ENCODE data around the gene OR2L13.

The OR2L13 gene

GRCh38 chr1:248094884-248095283, at the start of gene OR2L13:
TSS of gene OR2L13 (plus strand) at chr1:248095184. CDS start at chr1:248099376, 4,192 bp downstream.
- Histone ChIP-seq H3K9ac (ENCODE audit: low read depth, low read length) (no peak within 1 kb of the TSS), H3K36me3 (ENCODE audit: insufficient read depth, low read length) (no peaks in the 10 kb centered on the region), H3K4me3 (ENCODE audit: low read depth in 1 of 2, low read length in 2 of 2) (no peak within 1 kb of the TSS), H3K4me2 (ENCODE audit: insufficient read depth, low read length) (no peak within 1 kb of the TSS), H3K4me1 (ENCODE audit: insufficient read depth, low read length) (no peaks in the 10 kb centered on the region), H3K27me3 (ENCODE audit: insufficient read depth, low read length, poor library complexity) (no peaks in the 10 kb centered on the region), H3K79me2 (ENCODE audit: insufficient read depth, low read length) (no peaks in the 10 kb centered on the region), H4K20me1 (ENCODE audit: insufficient read depth, low read length) (no peaks in the 10 kb centered on the region), H3K9me3 (ENCODE audit: insufficient read depth, low read length, severe bottlenecking) (no peaks in the 10 kb centered on the region), H3K27ac (ENCODE audit: low read length) (no peak within 1 kb of the TSS), H2AFZ (ENCODE audit: low read depth, low read length) (no peak within 1 kb of the TSS)
- DNase-seq (no peak), ATAC-seq (ENCODE audit: insufficient read depth, low read depth) (no peak)
- TF ChIP-seq EZH2 (IDR thresholded peaks at IDR 0.05; ENCODE audit: borderline replicate concordance, low read depth, low read length, severe bottlenecking) (no peak), CTCF (IDR thresholded peaks at IDR 0.05; ENCODE audit: borderline replicate concordance, extremely low read depth, low read length, poor library complexity, severe bottlenecking) (no peak)

- ATAC-seq (ENCODE audit: insufficient read depth, low read depth) = no peak; the same call in 2 of the 3 replicates
- Histone ChIP-seq H2AFZ (ENCODE audit: low read depth, low read length) (no peak overlapping the region), H4K20me1 (ENCODE audit: insufficient read depth, low read length) (no peaks in the 10 kb centered on the region), H3K27me3 (ENCODE audit: insufficient read depth, low read length, poor library complexity) (no peaks in the 10 kb centered on the region), H3K9ac (ENCODE audit: low read depth, low read length) (no peak overlapping the region), H3K79me2 (ENCODE audit: insufficient read depth, low read length) (no peaks in the 10 kb centered on the region), H3K36me3 (ENCODE audit: insufficient read depth, low read length) (no peaks in the 10 kb centered on the region), H3K27ac (ENCODE audit: low read length) (no peak overlapping the region), H3K4me1 (ENCODE audit: insufficient read depth, low read length) (no peaks in the 10 kb centered on the region), H3K9me3 (ENCODE audit: insufficient read depth, low read length, severe bottlenecking) (no peaks in the 10 kb centered on the region), H3K4me3 (ENCODE audit: low read depth in 1 of 2, low read length in 2 of 2) (no peak overlapping the region), H3K4me2 (ENCODE audit: insufficient read depth, low read length) (no peak overlapping the region)
- TF ChIP-seq CTCF (IDR thresholded peaks at IDR 0.05; ENCODE audit: borderline replicate concordance, extremely low read depth, low read length, poor library complexity, severe bottlenecking) (no peak), EZH2 (IDR thresholded peaks at IDR 0.05; ENCODE audit: borderline replicate concordance, low read depth, low read length, severe bottlenecking) (no peak)
- DNase-seq = no peak
Measured at GRCh38 chr1:248045209-248045608, 49.8 kb upstream of the OR2L13 start.

GRCh38 chr1:248046536-248046935, 48.4 kb upstream of the OR2L13 start, which contains the start of gene OR2L3:
TSS of gene OR2L3 (plus strand) at chr1:248046836. CDS start at chr1:248060682, 13,846 bp downstream.
- DNase-seq (no peak), ATAC-seq (ENCODE audit: insufficient read depth, low read depth) (no peak)
- Histone ChIP-seq H2AFZ (ENCODE audit: low read depth, low read length) (no peak within 1 kb of the TSS), H4K20me1 (ENCODE audit: insufficient read depth, low read length) (no peaks in the 10 kb centered on the region), H3K27me3 (ENCODE audit: insufficient read depth, low read length, poor library complexity) (no peaks in the 10 kb centered on the region), H3K9ac (ENCODE audit: low read depth, low read length) (no peak within 1 kb of the TSS), H3K36me3 (ENCODE audit: insufficient read depth, low read length) (no peaks in the 10 kb centered on the region), H3K4me1 (ENCODE audit: insufficient read depth, low read length) (no peaks in the 10 kb centered on the region), H3K9me3 (ENCODE audit: insufficient read depth, low read length, severe bottlenecking) (no peaks in the 10 kb centered on the region), H3K27ac (ENCODE audit: low read length) (no peak within 1 kb of the TSS), H3K4me3 (ENCODE audit: low read depth in 1 of 2, low read length in 2 of 2) (no peak within 1 kb of the TSS), H3K79me2 (ENCODE audit: insufficient read depth, low read length) (no peaks in the 10 kb centered on the region), H3K4me2 (ENCODE audit: insufficient read depth, low read length) (no peak within 1 kb of the TSS)
- no peak for TF ChIP-seq EZH2 (IDR thresholded peaks at IDR 0.05; ENCODE audit: borderline replicate concordance, low read depth, low read length, severe bottlenecking)
- TF ChIP-seq CTCF (IDR thresholded peaks at IDR 0.05; ENCODE audit: borderline replicate concordance, extremely low read depth, low read length, poor library complexity, severe bottlenecking) = no peak

GRCh38 chr1:248047008-248047407, 48.0 kb upstream of the OR2L13 start:
- H3K27ac ChIP-seq (ENCODE audit: low read length) = no peak overlapping the region
- no peaks in the 10 kb centered on the region for H3K36me3 ChIP-seq (ENCODE audit: insufficient read depth, low read length)
- H4K20me1 ChIP-seq (ENCODE audit: insufficient read depth, low read length) = no peaks in the 10 kb centered on the region
- no peaks in the 10 kb centered on the region for H3K27me3 ChIP-seq (ENCODE audit: insufficient read depth, low read length, poor library complexity)
- H3K9me3 ChIP-seq (ENCODE audit: insufficient read depth, low read length, severe bottlenecking) = no peaks in the 10 kb centered on the region
- H3K79me2 ChIP-seq (ENCODE audit: insufficient read depth, low read length) = no peaks in the 10 kb centered on the region
- DNase-seq (no peak), ATAC-seq (ENCODE audit: insufficient read depth, low read depth) (no peak)
- no peak overlapping the region for H3K4me3 ChIP-seq (ENCODE audit: low read depth in 1 of 2, low read length in 2 of 2)
- TF ChIP-seq CTCF (IDR thresholded peaks at IDR 0.05; ENCODE audit: borderline replicate concordance, extremely low read depth, low read length, poor library complexity, severe bottlenecking) (no peak), EZH2 (IDR thresholded peaks at IDR 0.05; ENCODE audit: borderline replicate concordance, low read depth, low read length, severe bottlenecking) (no peak)
- no peak overlapping the region for H3K9ac ChIP-seq (ENCODE audit: low read depth, low read length)
- H3K4me2 ChIP-seq (ENCODE audit: insufficient read depth, low read length) = no peak overlapping the region
- H2AFZ ChIP-seq (ENCODE audit: low read depth, low read length) = no peak overlapping the region
- H3K4me1 ChIP-seq (ENCODE audit: insufficient read depth, low read length) = no peaks in the 10 kb centered on the region

All from DND-41 (cell line).